Kidney (tissue), 14 donors: Measurements from ENCODE around the gene ASCL4. TPM values are rescaled to one million over a fixed set of nuclear protein-coding genes. Genes with fewer than 3 reads are reported as not detected.

Source experiments
- DNase-seq, 5 donors: peaks; one replicate each; pipeline ENCODE4 v3.0.0-alpha.2; 2013 to 2020
- FAIRE-seq: peaks from 2 replicates; lab custom pipeline; 2012; peaks lifted over from hg19 to GRCh38; lab: Jason Lieb, UNC
- H3K27ac ChIP-seq, 2 donors: one replicate each; pipeline ENCODE4 v1.7.0; 2013; ENCODE audit warnings: low read depth in 2 of 2, low read length in 2 of 2, inconsistent platforms in 1 of 2
- H3K27me3 ChIP-seq: one replicate; pipeline ENCODE4 v1.7.1; 2013; ENCODE audit warnings: low read length, inconsistent platforms; ENCODE audit not compliant: control insufficient read depth, insufficient read depth
- H3K36me3 ChIP-seq, 3 donors: one replicate each; pipeline versions ENCODE4 v1.7.0 to v1.7.1; 2013; ENCODE audit warnings: low read length in 3 of 3, control low read depth in 1 of 3, inconsistent platforms in 1 of 3; ENCODE audit not compliant: insufficient read depth in 3 of 3, control insufficient read depth in 2 of 3
- H3K4me1 ChIP-seq, 3 donors: one replicate each; pipeline versions ENCODE4 v1.7.0 to v1.7.1; 2013; ENCODE audit warnings: low read length in 3 of 3, inconsistent platforms in 1 of 3, low read depth in 1 of 3; ENCODE audit not compliant: control insufficient read depth in 2 of 3, insufficient read depth in 2 of 3
- H3K4me3 ChIP-seq, 3 donors: one replicate each; pipeline versions ENCODE4 v1.7.0 to v1.8.1; 2013; ENCODE audit warnings: low read length in 3 of 3, control low read depth in 1 of 3, inconsistent platforms in 1 of 3
- H3K9ac ChIP-seq, 3 donors: one replicate each; pipeline versions ENCODE4 v1.7.0 to v1.7.1; 2013; ENCODE audit warnings: low read length in 3 of 3, control low read depth in 1 of 3, inconsistent platforms in 1 of 3
- H3K9me3 ChIP-seq, 3 donors: one replicate each; pipeline versions ENCODE4 v1.7.0 to v1.7.1; 2013; ENCODE audit warnings: low read length in 3 of 3, control low read depth in 1 of 3, inconsistent platforms in 1 of 3; ENCODE audit not compliant: control insufficient read depth in 2 of 3, insufficient read depth in 1 of 3
- intact Hi-C: fragments of 100-400 bp; cut with DNase I; formaldehyde crosslinking; loops from one replicate; pipeline ENCODE4 v1.11.1; 2022
- polyA plus RNA-seq: library from polyadenylated mRNA; stranded (reverse); fragments of 350-450 nt; fragmentation: Illumina TruSeq; extraction: RNeasy Lipid Tissue Mini Kit (QIAGEN cat#74804); gene quantifications from one replicate; pipeline ENCODE4 v1.2.3, GENCODE V29; 2014; ENCODE audit warnings: low read depth, low replicate concordance; ENCODE audit not compliant: insufficient read depth
- total RNA-seq: library from RNA; stranded (reverse); fragmentation: NEBNext Ultra II Directional; extraction: Animal tissue kit (Norgen Biotek cat#: 25700); gene quantifications from one replicate; pipeline ENCODE4 v1.2.1, GENCODE V29; 2021
- TF ChIP-seq, protein P1 (sequence below): IDR thresholded peaks from 3 replicates; pipeline ENCODE4 v1.5.1; 2012; ENCODE audit warnings: mild to moderate bottlenecking, moderate library complexity, borderline replicate concordance; ENCODE audit not compliant: insufficient read depth; ENCODE audit errors: extremely low read depth
- donor health status: control.
- donor health status: control.
- donor health status: control.
- donor health status: control.
- donor health status: control.
- donor health status: DM: yes; HTN: yes; CAD: no.
- donor health status: Normal renal cell carcinoma (clear cell type).

The ASCL4 gene
- total and polyA plus RNA-seq, 2 donors from 2014 or later: not detected

- no peaks in the 10 kb centered on the region for H3K9me3 ChIP-seq
- FAIRE-seq (no peak), DNase-seq (peak; percentile 47 to 74 (median 63))
- no peak overlapping the region for H3K4me3 ChIP-seq
- peaks cover 0 to 2% (median 0%) of the 10 kb centered on the region in 3 donors for H3K4me1 ChIP-seq
- peaks cover 36% of the 10 kb centered on the region for H3K27me3 ChIP-seq
- H3K27ac ChIP-seq: no peak overlapping the region
- H3K9ac ChIP-seq: no peak overlapping the region
- TF ChIP-seq, protein P1, sequence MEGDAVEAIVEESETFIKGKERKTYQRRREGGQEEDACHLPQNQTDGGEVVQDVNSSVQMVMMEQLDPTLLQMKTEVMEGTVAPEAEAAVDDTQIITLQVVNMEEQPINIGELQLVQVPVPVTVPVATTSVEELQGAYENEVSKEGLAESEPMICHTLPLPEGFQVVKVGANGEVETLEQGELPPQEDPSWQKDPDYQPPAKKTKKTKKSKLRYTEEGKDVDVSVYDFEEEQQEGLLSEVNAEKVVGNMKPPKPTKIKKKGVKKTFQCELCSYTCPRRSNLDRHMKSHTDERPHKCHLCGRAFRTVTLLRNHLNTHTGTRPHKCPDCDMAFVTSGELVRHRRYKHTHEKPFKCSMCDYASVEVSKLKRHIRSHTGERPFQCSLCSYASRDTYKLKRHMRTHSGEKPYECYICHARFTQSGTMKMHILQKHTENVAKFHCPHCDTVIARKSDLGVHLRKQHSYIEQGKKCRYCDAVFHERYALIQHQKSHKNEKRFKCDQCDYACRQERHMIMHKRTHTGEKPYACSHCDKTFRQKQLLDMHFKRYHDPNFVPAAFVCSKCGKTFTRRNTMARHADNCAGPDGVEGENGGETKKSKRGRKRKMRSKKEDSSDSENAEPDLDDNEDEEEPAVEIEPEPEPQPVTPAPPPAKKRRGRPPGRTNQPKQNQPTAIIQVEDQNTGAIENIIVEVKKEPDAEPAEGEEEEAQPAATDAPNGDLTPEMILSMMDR: no peak
- intact Hi-C loops: no loop called here
- no peaks in the 10 kb centered on the region for H3K36me3 ChIP-seq
Observed at GRCh38 chr12:107775093-107775721, 703 bp downstream of the ASCL4 start.

GRCh38 chr12:107776171-107776570 is 1.7 kb downstream of the ASCL4 start:
- H3K9me3 ChIP-seq: no peaks in the 10 kb centered on the region
- no peak overlapping the region for H3K4me3 ChIP-seq
- no peak for FAIRE-seq
- intact Hi-C loops: no loop called here
- H3K27me3 ChIP-seq: peaks cover 36% of the 10 kb centered on the region
- no peak overlapping the region for H3K27ac ChIP-seq
- H3K36me3 ChIP-seq: no peaks in the 10 kb centered on the region
- H3K4me1 ChIP-seq: peaks cover 0 to 2% (median 0%) of the 10 kb centered on the region in 3 donors
- no peak for DNase-seq
- no peak overlapping the region for H3K9ac ChIP-seq
- TF ChIP-seq, protein P1: no peak

DNA sequence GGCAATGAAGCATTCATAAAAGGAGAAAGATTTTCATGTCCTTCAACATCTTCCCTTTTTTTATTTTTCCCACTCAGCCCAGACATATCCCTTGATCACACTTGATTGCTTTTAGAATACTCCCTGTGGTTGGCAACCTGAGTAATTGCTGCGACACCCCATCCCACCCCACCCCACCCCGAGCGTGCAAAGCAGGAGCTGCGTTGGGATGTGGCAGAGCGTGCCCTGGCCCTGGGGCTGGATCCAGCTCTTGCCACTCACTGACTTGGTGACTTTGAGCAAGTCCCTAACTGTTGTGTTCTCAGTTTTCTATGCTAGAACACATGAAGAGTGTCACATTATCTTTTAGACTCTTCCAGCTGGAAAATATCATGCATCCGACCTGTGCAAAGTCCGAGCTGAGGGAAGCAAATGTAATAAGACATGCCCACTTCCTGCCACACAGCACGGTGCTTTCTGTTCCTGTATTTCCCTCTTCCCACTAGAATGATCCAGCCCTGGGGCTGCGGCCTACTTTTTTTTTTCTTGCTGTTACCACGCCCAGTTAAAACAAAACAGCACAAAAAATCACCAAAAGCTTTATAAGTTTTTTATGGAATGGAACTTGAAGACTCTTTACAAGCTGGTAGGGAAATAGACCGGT is 4.0 kb downstream of the ASCL4 start:
- Histone ChIP-seq H3K9me3 (no peaks in the 10 kb centered on the region), H3K4me3 (no peak overlapping the region), H3K4me1 (peaks cover 0 to 2% (median 0%) of the 10 kb centered on the region in 3 donors), H3K9ac (no peak overlapping the region), H3K27me3 (peaks cover 30% of the 10 kb centered on the region), H3K27ac (no peak overlapping the region), H3K36me3 (no peaks in the 10 kb centered on the region)
- TF ChIP-seq, protein P1: no peak
- intact Hi-C loops: no loop called here
- FAIRE-seq (no peak), DNase-seq (peak in 1 of 5 donors; percentile 16)
